Measurements from ENCODE around the gene CD3E. TPM values are rescaled to one million over a fixed set of nuclear protein-coding genes. Genes with fewer than 3 reads are reported as not detected.

Gene CD3E
- total RNA-seq, 1 experiment from 2014 or later: not detected

DNA sequence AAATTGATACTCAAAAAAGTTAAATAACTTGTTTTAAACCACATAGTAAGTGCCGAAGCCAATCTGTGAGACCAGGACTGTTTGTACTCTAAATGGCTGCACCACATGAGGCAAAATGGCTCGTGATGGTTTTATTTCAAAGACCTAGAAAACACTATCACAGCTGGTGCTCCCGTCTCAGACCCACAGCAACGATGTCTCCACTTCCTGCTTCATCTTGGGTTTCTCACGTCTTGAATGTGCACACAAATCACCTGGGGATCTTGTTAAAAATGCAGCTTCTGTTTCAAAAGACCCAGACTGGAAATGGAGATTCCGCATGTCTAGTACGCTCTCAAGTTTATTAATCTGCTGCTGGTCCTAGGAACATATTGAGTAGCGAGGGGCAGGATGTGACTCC is 1.2 kb downstream of the CD3E start:
- Histone ChIP-seq H2AFZ (ENCODE audit: low read length) (peak overlapping the region; percentile 23), H3K4me2 (ENCODE audit: insufficient read depth, insufficient read length, low read length) (no peak overlapping the region), H3K9me3 (ENCODE audit: control insufficient read depth, low read depth, low read length) (no peaks in the 10 kb centered on the region), H3K4ac (ENCODE audit: low read depth, low read length) (no peak overlapping the region), H4K20me1 (ENCODE audit: control insufficient read depth, insufficient read depth, insufficient read length) (no peaks in the 10 kb centered on the region), H3K27ac (ENCODE audit: insufficient read length, low read depth, low read length) (no peak overlapping the region), H3K9ac (ENCODE audit: extremely low read depth, insufficient read length, low read length) (no peak overlapping the region), H2BK15ac (ENCODE audit: low read depth, low read length) (no peak overlapping the region), H3K4me1 (ENCODE audit: insufficient read depth, low read length) (no peaks in the 10 kb centered on the region), H3K23ac (ENCODE audit: insufficient read length, low read depth, low read length) (no peak overlapping the region), H3K18ac (ENCODE audit: insufficient read length, low read depth, low read length) (no peak overlapping the region), H3K79me1 (ENCODE audit: insufficient read depth, low read depth, low read length, poor library complexity, severe bottlenecking) (no peaks in the 10 kb centered on the region), H4K5ac (ENCODE audit: insufficient read length, low read depth, low read length) (no peak overlapping the region), H2BK5ac (ENCODE audit: insufficient read length, low read length) (no peak overlapping the region), H2BK12ac (ENCODE audit: insufficient read length, low read depth, low read length) (no peak overlapping the region), H2AK5ac (ENCODE audit: insufficient read length, low read length) (no peak overlapping the region), H3K79me2 (ENCODE audit: insufficient read depth, low read length) (no peaks in the 10 kb centered on the region), H3K56ac (ENCODE audit: insufficient read length, low read depth, low read length) (no peak overlapping the region), H3K23me2 (ENCODE audit: insufficient read length, low read depth, low read length, poor library complexity, severe bottlenecking) (no peaks in the 10 kb centered on the region), H3T11ph (ENCODE audit: low read length) (no peak overlapping the region), H2BK20ac (ENCODE audit: low read depth, low read length, poor library complexity, severe bottlenecking) (no peak overlapping the region), H2BK120ac (ENCODE audit: low read depth, low read length, poor library complexity, severe bottlenecking) (no peak overlapping the region), H3K27me3 (ENCODE audit: insufficient read depth, low read length) (no peaks in the 10 kb centered on the region), H3K14ac (ENCODE audit: insufficient read depth, low read length) (no peak overlapping the region), H4K91ac (ENCODE audit: insufficient read length, low read depth, low read length) (no peak overlapping the region), H4K8ac (replicated peaks; ENCODE audit: insufficient read length, low read depth, low read length) (no peak overlapping the region)
- Mint-ChIP-seq H3K27ac (no peak overlapping the region; a peak in 1 of 7 replicates), H3K4me3 (no peak overlapping the region; a peak in 1 of 5 replicates), H3K4me1 (peaks cover 3 to 4% of the 10 kb centered on the region in 2 experiments), H3K27me3 (ENCODE audit: low read depth) (peaks cover 36% of the 10 kb centered on the region), H3K9me3 (no peaks in the 10 kb centered on the region), H3K36me3 (ENCODE audit: insufficient read depth in 1 of 3, low read depth in 3 of 3) (no peaks in the 10 kb centered on the region)
- WGBS (ENCODE audit: extremely low coverage, insufficient read length, low lambda C conversion rate): no CpG with 5 or more reads among the region's 8 CpGs
- no peak for DNase-seq
- no peak for TF ChIP-seq CTCF (conservative IDR thresholded peaks at IDR 0.05)

All from H9 (cell line).